Upper lobe of right lung (tissue), 1 donor: ENCODE measurements around the gene GPRC5C. TPM values are rescaled to one million over a fixed set of nuclear protein-coding genes. Genes with fewer than 3 reads are reported as not detected.

Experiments used
- ATAC-seq: fragments of 200-7000 bp; cut with Tn5 transposase; one replicate; pipeline ENCODE4 v1.9.1; 2020; ENCODE audit warnings: mild to moderate bottlenecking, moderate library complexity
- DNase-seq: peaks from one replicate; pipeline ENCODE4 v3.0.0-alpha.2; 2020
- H3K27ac ChIP-seq: fragments of 200-600 bp; one replicate; pipeline ENCODE4 v1.8.0; 2022
- H3K27me3 ChIP-seq: fragments of 200-600 bp; one replicate; pipeline ENCODE4 v1.8.0; 2022; ENCODE audit warnings: mild to moderate bottlenecking
- H3K36me3 ChIP-seq: fragments of 200-600 bp; one replicate; pipeline ENCODE4 v1.8.0; 2022
- H3K4me1 ChIP-seq: fragments of 200-600 bp; one replicate; pipeline ENCODE4 v1.8.0; 2022
- H3K4me3 ChIP-seq: fragments of 200-600 bp; one replicate; pipeline ENCODE4 v1.8.0; 2022; ENCODE audit warnings: mild to moderate bottlenecking
- H3K9me3 ChIP-seq: fragments of 200-600 bp; one replicate; pipeline ENCODE4 v1.8.0; 2022
- intact Hi-C: fragments of 100-400 bp; cut with DNase I; formaldehyde crosslinking; loops from one replicate; pipeline ENCODE4 v1.11.0; 2022
- total RNA-seq: library from RNA; stranded (reverse); fragmentation: NEBNext Ultra II Directional; extraction: Animal tissue kit (Norgen Biotek cat#: 25700); gene quantifications from one replicate; pipeline ENCODE4 v1.2.1, GENCODE V29; 2021
- TF ChIP-seq, protein P1 (sequence below): fragments of 200-600 bp; IDR thresholded peaks from one replicate; pipeline ENCODE4 v1.8.0; 2022; ENCODE audit warnings: antibody characterized with exemption
- donor health status: DM: no; HTN: yes; CAD: no; lungs with severe emphysema.

GPRC5C gene
- total RNA-seq, 1 donor from 2014 or later = 48.6 TPM

DNA sequence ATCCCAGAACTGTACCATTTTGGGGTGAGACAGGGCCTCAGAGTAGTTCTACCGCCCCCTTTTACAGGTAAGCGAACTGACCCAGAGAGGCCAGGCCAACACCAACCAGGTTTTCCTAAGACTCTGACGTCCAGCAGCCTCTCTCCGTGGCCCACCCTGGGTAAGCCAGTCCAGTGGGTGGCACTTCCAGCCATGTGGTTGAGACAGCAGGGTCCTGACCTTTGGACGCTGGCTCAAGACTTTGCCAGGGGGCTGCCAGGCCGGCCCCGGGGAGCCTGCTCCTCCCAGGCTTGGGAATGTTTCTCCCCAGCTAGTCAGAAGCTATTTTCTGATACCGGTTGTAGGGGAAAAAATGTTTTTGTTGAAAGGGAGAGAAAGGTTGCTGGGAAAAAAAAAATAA, 16.9 kb downstream of the GPRC5C start:
- Histone ChIP-seq H3K36me3 (no peaks in the 10 kb centered on the region), H3K9me3 (no peaks in the 10 kb centered on the region), H3K27me3 (no peaks in the 10 kb centered on the region), H3K27ac (peak overlapping the region; percentile 17), H3K4me1 (peaks cover 44% of the 10 kb centered on the region), H3K4me3 (no peak overlapping the region)
- TF ChIP-seq, protein P1, sequence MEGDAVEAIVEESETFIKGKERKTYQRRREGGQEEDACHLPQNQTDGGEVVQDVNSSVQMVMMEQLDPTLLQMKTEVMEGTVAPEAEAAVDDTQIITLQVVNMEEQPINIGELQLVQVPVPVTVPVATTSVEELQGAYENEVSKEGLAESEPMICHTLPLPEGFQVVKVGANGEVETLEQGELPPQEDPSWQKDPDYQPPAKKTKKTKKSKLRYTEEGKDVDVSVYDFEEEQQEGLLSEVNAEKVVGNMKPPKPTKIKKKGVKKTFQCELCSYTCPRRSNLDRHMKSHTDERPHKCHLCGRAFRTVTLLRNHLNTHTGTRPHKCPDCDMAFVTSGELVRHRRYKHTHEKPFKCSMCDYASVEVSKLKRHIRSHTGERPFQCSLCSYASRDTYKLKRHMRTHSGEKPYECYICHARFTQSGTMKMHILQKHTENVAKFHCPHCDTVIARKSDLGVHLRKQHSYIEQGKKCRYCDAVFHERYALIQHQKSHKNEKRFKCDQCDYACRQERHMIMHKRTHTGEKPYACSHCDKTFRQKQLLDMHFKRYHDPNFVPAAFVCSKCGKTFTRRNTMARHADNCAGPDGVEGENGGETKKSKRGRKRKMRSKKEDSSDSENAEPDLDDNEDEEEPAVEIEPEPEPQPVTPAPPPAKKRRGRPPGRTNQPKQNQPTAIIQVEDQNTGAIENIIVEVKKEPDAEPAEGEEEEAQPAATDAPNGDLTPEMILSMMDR = no peak
- intact Hi-C loops = no loop called here
- no peak for DNase-seq
- ATAC-seq = no peak

DNA sequence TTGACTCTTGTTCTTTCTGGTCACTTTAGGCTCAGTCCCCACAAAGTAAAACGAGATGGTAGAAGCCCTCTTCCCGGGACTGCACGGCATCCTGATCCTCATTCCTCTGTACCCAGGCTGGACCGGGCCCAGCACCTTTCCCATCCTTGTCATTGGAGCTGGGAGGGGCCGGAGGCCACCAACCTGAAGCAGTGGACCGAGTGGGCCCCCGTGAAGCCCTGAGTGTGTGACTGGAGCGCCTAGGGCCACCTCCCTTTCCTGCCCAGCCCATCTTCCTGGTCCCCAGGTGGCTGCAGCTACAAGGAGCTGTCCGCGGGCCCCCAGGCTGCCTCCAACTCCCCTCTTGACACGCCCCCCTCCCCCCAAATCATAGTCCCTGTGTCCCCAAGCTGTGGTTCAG, 17.4 kb downstream of the GPRC5C start:
- peaks cover 41% of the 10 kb centered on the region for H3K4me1 ChIP-seq
- DNase-seq (no peak), ATAC-seq (no peak)
- TF ChIP-seq, protein P1 = no peak
- intact Hi-C loops = no loop called here
- no peak overlapping the region for H3K4me3 ChIP-seq
- no peaks in the 10 kb centered on the region for H3K36me3 ChIP-seq
- no peaks in the 10 kb centered on the region for H3K9me3 ChIP-seq
- H3K27me3 ChIP-seq = no peaks in the 10 kb centered on the region
- H3K27ac ChIP-seq = peak overlapping the region; percentile 17

DNA sequence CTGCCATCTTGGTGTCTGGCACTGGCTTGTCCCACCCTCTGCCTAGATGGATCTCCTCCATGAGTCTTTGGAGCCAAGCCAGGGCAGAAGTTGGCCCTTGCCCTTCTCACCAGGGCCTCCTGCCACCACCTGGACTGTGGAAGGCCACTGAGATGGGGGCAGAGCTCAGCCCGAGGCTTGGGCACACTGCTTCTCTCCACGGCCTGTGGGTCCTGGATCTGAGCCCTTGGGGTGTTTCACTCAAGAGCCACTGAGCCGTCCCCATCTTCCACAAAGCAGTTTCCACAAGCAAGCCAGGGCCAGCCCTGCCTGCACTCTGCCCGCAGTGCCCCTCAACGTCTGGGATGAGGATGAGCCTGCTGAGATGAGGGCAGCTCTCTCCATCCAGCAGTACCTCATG, 17.9 kb downstream of the GPRC5C start:
- Histone ChIP-seq H3K4me3 (no peak overlapping the region), H3K27ac (no peak overlapping the region), H3K27me3 (no peaks in the 10 kb centered on the region), H3K36me3 (no peaks in the 10 kb centered on the region), H3K4me1 (peaks cover 41% of the 10 kb centered on the region), H3K9me3 (no peaks in the 10 kb centered on the region)
- ATAC-seq (no peak), DNase-seq (no peak)
- TF ChIP-seq, protein P1 = no peak
- intact Hi-C loops = no loop called here

DNA sequence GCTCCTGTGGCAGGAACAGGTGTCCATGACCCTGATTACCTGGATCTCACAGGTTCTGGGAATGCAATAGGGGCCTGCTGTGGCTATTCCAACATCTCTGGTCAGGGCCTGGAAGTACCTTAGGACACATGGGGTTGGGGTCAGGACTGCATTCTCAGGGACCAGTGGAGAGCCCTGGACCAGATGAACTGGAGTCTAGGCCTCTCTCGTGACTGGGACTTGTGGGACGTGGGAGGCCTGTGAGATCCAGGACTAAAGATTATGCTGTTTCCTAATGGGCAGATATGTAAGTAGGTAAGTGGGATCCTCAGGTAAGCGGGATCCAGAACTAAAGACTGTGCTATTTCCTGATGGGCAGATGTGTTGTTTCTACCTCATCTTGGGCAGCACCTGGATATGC, 18.3 kb downstream of the GPRC5C start:
- H3K36me3 ChIP-seq = no peaks in the 10 kb centered on the region
- H3K9me3 ChIP-seq = no peaks in the 10 kb centered on the region
- H3K27me3 ChIP-seq = no peaks in the 10 kb centered on the region
- DNase-seq (no peak), ATAC-seq (no peak)
- intact Hi-C loops = no loop called here
- H3K4me3 ChIP-seq = no peak overlapping the region
- H3K4me1 ChIP-seq = peaks cover 40% of the 10 kb centered on the region
- TF ChIP-seq, protein P1 = no peak
- H3K27ac ChIP-seq = no peak overlapping the region

DNA sequence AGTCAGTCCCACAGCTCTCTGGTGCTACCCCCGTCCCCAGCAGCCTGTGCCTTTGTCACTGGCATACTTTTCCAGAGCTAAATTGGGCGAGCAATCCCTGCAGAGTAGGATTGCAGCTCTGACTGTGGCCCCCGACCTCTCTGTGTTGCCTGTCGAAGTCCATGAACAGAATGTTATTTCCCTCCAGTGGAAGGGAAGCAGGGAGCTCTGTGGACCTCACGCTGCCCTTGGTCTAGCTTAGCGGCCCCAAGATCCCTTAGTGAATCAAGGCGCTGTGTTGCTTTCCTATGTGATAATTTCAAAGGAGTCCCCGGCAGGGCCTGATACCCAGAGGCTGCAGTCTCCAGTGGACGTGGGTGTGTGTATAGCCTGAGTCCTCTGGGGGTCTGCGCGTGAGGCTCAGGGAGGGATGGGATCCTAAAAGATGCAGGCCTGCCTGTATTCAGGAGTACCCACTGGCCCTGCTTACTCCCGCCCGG, 19.1 kb downstream of the GPRC5C start:
- peaks cover 36% of the 10 kb centered on the region for H3K4me1 ChIP-seq

More for the DNA sequence above, 19.1 kb downstream of the GPRC5C start:
- Histone ChIP-seq H3K36me3 (no peaks in the 10 kb centered on the region), H3K4me3 (no peak overlapping the region), H3K27ac (no peak overlapping the region), H3K27me3 (no peaks in the 10 kb centered on the region), H3K9me3 (no peaks in the 10 kb centered on the region)
- TF ChIP-seq, protein P1 = no peak
- DNase-seq (no peak), ATAC-seq (no peak)
- intact Hi-C loops = no loop called here
